Mesothelial cell of epicardium (in vitro differentiated cells): ENCODE measurements around the gene TMC3. TPM values are rescaled to one million over a fixed set of nuclear protein-coding genes. Genes with fewer than 3 reads are reported as not detected.

Source experiments
- DNase-seq, 2 experiments: peaks; one replicate each; pipeline ENCODE4 v3.0.0; 2021; ENCODE audit warnings: low spot score in 2 of 2; ENCODE audit not compliant: unreplicated experiment in 2 of 2
- H3K27ac Mint-ChIP-seq: 2 replicates; pipeline ENCODE4 v1.8.0; 2021; ENCODE audit warnings: mixed read lengths
- H3K27me3 Mint-ChIP-seq: 2 replicates; pipeline ENCODE4 v1.8.0; 2021; ENCODE audit warnings: low read depth, mixed read lengths
- H3K36me3 Mint-ChIP-seq: 2 replicates; pipeline ENCODE4 v1.8.0; 2021; ENCODE audit warnings: mixed read lengths
- H3K4me1 Mint-ChIP-seq: 2 replicates; pipeline ENCODE4 v1.8.0; 2021; ENCODE audit warnings: mixed read lengths
- H3K4me3 Mint-ChIP-seq: 2 replicates; pipeline ENCODE4 v1.8.0; 2021; ENCODE audit warnings: mild to moderate bottlenecking, moderate library complexity, mixed read lengths
- H3K9me3 Mint-ChIP-seq: 2 replicates; pipeline ENCODE4 v1.8.0; 2021; ENCODE audit warnings: mixed read lengths
- total RNA-seq: library from RNA; stranded (reverse); gene quantifications from 3 replicates; pipeline ENCODE4 v1.2.1, GENCODE V29; 2021
- TF ChIP-seq, protein P1 (sequence below): fragments of 200-600 bp; sonication (generic); IDR thresholded peaks from one replicate; pipeline ENCODE4 v1.5.0; 2021; ENCODE audit warnings: antibody characterized with exemption; ENCODE audit not compliant: unreplicated experiment

Gene TMC3
- total RNA-seq, 1 donor from 2014 or later: 0.04 TPM

DNA sequence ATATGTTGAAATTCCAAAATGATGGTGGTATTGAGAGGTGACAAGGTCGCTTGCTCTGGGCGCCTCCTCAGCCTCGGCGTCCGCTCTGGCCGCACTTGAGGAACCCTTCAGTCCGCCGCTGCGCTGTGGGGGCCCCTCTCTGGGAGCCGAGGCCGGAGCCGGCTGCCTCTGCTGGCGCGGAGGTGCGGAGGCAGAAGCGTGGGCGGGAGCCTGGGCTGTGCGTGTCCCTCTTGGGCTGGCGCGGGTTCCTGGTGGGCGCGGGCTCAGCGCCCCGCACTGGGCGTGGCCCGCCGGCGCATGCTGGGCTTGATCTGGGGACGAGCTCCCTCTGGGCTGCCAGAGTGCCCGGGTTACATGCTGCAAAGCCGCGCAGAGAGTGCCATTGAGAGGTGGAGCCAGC, 39.8 kb upstream of the TMC3 start:
- H3K36me3 Mint-ChIP-seq: no peaks in the 10 kb centered on the region
- no peak for DNase-seq
- peaks cover 5% of the 10 kb centered on the region for H3K27me3 Mint-ChIP-seq
- TF ChIP-seq, protein P1, sequence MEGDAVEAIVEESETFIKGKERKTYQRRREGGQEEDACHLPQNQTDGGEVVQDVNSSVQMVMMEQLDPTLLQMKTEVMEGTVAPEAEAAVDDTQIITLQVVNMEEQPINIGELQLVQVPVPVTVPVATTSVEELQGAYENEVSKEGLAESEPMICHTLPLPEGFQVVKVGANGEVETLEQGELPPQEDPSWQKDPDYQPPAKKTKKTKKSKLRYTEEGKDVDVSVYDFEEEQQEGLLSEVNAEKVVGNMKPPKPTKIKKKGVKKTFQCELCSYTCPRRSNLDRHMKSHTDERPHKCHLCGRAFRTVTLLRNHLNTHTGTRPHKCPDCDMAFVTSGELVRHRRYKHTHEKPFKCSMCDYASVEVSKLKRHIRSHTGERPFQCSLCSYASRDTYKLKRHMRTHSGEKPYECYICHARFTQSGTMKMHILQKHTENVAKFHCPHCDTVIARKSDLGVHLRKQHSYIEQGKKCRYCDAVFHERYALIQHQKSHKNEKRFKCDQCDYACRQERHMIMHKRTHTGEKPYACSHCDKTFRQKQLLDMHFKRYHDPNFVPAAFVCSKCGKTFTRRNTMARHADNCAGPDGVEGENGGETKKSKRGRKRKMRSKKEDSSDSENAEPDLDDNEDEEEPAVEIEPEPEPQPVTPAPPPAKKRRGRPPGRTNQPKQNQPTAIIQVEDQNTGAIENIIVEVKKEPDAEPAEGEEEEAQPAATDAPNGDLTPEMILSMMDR: no peak
- H3K4me1 Mint-ChIP-seq: peaks cover 9% of the 10 kb centered on the region
- no peak overlapping the region for H3K27ac Mint-ChIP-seq
- no peaks in the 10 kb centered on the region for H3K9me3 Mint-ChIP-seq
- no peak overlapping the region for H3K4me3 Mint-ChIP-seq

DNA sequence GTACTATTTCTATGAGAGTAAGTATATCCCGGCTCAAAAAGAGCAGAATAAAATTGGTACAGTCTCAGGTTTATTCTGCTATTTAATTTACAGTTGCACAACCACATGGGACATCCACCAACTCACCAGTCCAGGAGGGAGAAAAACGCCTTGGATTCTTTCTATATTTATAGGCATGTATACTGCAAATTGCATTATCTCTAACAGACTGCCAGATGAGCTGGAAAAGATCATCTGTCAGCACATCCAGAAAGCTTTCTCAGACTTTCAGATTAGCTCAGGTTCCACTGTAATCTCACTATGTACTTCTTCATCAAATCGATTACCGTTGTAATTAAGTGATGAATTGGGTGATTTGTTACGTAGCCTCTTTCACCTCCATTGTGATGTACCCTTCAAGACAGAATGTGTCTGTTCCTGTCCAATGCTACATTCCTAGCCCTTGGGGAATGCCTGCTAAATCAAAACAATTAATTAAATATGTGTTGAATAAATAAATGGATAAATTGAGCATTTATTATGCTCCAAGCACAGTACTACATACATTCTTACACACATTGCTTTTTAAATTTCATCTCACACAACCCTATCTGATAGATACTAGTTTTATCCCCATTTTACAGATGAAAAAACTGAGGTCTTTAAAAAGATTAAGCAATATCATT, 38.1 kb upstream of the TMC3 start:
- TF ChIP-seq, protein P1: no peak
- Mint-ChIP-seq H3K27ac (no peak overlapping the region), H3K4me3 (no peak overlapping the region), H3K9me3 (no peaks in the 10 kb centered on the region), H3K4me1 (peaks cover 6% of the 10 kb centered on the region), H3K36me3 (no peaks in the 10 kb centered on the region), H3K27me3 (peaks cover 19% of the 10 kb centered on the region)
- no peak for DNase-seq

DNA sequence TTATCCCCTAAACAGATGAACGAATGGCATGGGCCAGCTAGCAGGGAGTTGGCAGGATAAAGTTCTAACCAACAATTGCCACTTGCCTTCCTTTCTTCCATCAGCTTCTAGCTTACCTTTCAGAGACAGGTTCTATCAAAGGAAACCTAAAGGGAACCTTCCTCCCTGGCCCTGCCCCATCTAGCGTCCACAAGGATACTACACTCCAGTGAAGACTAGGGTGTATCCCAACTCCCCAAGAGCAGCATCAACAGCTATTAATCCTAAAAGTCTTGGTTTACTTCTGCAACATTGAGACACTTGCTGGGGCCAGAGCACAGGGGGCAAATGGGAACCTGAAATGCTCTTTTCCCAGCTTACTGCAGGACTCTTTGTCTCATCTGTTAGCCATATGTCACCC, 37.0 kb upstream of the TMC3 start:
- no peaks in the 10 kb centered on the region for H3K36me3 Mint-ChIP-seq
- no peak for DNase-seq
- H3K9me3 Mint-ChIP-seq: no peaks in the 10 kb centered on the region
- TF ChIP-seq, protein P1: no peak
- H3K4me3 Mint-ChIP-seq: no peak overlapping the region
- no peak overlapping the region for H3K27ac Mint-ChIP-seq
- H3K4me1 Mint-ChIP-seq: peaks cover 6% of the 10 kb centered on the region
- peaks cover 27% of the 10 kb centered on the region for H3K27me3 Mint-ChIP-seq

DNA sequence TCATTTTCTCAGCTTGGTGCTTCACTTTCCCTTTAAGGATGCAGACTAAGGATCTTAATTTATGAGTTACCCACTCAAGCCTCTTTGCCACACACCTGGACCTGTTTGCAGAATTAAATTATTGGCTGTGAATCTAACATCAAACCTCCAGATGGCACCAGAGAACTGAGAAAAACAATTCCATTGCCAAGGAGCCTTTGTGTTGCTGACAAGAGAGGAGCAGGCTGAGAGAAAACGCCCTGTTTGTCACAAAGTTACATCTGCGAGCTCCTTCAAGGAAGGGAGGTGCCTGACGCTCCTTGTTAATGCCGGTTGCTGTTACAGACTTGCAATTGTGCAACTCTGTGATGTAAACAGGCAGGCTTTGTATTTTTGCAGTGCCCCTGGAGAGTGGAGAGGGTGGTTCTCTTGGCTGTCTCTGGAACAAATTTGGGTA, 36.3 kb upstream of the TMC3 start:
- H3K9me3 Mint-ChIP-seq: no peaks in the 10 kb centered on the region
- peaks cover 29% of the 10 kb centered on the region for H3K27me3 Mint-ChIP-seq
- no peak overlapping the region for H3K27ac Mint-ChIP-seq
- TF ChIP-seq, protein P1: peak; percentile 69
- peak in 1 of 2 experiments; percentile 41 for DNase-seq
- peaks cover 6% of the 10 kb centered on the region for H3K4me1 Mint-ChIP-seq
- H3K4me3 Mint-ChIP-seq: no peak overlapping the region
- H3K36me3 Mint-ChIP-seq: no peaks in the 10 kb centered on the region

DNA sequence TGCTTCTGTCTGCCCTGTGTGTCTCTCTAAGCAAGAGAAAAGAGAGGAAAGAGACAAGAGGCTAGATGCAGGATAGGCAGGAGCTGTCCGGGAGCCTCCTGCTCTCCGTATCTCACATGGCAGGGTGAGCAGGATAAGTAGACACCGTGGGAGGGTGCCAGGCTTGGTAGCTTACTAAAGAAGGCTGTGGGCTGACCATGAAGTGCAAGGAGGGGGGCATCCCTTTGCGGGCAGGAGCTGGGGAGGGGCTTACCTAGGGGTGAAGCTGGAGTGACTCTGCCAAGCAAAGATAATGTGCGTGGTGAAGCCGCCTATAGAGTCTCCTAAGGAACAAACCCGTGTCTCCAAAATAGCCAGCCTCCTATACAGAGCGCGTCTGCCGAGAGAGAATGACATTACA, 33.7 kb upstream of the TMC3 start:
- H3K27ac Mint-ChIP-seq: no peak overlapping the region
- no peaks in the 10 kb centered on the region for H3K36me3 Mint-ChIP-seq
- DNase-seq: no peak
- peaks cover 6% of the 10 kb centered on the region for H3K4me1 Mint-ChIP-seq
- H3K27me3 Mint-ChIP-seq: peaks cover 36% of the 10 kb centered on the region
- H3K9me3 Mint-ChIP-seq: no peaks in the 10 kb centered on the region
- H3K4me3 Mint-ChIP-seq: no peak overlapping the region
- TF ChIP-seq, protein P1: no peak

DNA sequence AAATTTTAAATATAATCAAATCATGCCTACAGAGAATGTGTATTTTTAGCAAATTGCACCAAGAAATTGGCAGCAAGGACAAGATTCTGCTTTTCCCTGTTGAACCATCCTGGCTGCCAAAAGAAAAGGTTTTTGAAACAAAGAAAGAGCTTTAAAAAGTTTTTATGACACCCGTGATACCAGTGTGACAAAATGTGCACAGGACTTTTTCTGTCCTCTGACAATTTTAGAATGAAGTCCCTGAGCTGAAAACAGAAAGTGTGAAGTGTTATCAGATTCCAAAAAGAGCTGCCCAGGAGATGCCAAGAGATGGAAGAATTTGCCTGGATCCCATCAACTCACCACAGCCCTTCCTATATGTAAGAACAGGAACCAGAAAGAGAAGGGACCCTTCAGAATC, 33.2 kb upstream of the TMC3 start:
- no peak overlapping the region for H3K27ac Mint-ChIP-seq
- peaks cover 36% of the 10 kb centered on the region for H3K27me3 Mint-ChIP-seq
- H3K9me3 Mint-ChIP-seq: no peaks in the 10 kb centered on the region
- H3K4me3 Mint-ChIP-seq: no peak overlapping the region
- DNase-seq: no peak
- TF ChIP-seq, protein P1: no peak
- peaks cover 6% of the 10 kb centered on the region for H3K4me1 Mint-ChIP-seq
- no peaks in the 10 kb centered on the region for H3K36me3 Mint-ChIP-seq
